Vagina (tissue), 2 donors: ENCODE results near the gene KDM4B.

Experiments
- POLR2A ChIP-seq, 2 donors: fragments of 450-650 bp; IDR thresholded peaks; one replicate each; pipeline ENCODE4 v1.6.1; 2017; ENCODE audit warnings: antibody characterized with exemption in 2 of 2, mild to moderate bottlenecking in 2 of 2, moderate library complexity in 2 of 2
- TF ChIP-seq, protein P1 (sequence below), 3 experiments: fragments of 450-650 bp in 2 of 3; fragments of 200-600 bp in 1 of 3; sonication (generic) in 1 of 3; IDR thresholded peaks; one replicate each; pipeline ENCODE4 v1.5.1; 2017 to 2019; ENCODE audit warnings: antibody characterized with exemption in 3 of 3, mild to moderate bottlenecking in 2 of 3, moderate library complexity in 2 of 3

DNA sequence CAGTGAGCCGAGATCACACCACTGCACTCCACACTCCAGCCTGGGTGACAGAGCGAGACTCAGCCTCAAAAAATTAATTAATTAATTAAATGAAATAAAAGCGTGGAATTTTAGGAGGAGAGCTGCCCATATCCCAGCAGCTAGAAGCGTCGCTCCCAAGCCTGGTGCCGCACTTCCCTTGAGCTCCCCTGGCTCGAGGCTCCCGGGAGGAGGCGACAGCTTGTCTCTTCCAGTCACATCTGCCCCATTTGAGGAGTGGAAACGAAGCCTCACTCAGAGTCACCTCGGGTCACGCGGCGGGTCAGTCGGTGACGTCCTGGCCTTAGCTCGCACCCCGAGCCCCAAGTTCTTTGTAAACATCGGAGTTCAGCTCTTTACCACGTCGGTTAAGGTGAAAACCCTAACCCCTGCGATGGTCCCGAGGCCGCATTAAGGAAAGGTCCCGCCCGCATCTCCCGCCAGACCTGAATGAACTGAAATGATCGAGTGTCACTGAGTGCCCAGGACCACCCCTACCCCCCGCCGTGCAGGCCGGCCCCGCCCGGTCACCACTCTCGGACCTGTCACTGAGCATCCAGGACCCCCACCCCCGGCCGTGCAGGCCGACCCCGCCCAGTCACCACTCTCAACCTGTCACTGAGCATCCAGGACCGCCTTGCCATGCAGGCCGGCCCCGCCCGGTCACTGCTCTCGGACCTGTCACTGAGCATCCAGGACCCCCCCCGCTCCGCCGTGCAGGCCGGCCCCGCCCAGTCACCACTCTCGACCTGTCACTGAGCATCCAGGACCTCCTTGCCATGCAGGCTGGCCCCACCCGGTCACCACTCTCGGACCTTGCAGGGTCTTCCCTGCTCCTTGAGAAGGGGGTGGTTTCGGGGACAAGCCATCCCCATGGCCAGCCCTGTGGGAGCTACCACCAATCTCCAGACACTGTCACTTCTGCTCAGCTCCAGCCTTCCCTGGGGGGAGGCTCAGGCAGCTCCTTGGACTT, 176.9 kb downstream of the KDM4B start:
- TF ChIP-seq, protein P1, sequence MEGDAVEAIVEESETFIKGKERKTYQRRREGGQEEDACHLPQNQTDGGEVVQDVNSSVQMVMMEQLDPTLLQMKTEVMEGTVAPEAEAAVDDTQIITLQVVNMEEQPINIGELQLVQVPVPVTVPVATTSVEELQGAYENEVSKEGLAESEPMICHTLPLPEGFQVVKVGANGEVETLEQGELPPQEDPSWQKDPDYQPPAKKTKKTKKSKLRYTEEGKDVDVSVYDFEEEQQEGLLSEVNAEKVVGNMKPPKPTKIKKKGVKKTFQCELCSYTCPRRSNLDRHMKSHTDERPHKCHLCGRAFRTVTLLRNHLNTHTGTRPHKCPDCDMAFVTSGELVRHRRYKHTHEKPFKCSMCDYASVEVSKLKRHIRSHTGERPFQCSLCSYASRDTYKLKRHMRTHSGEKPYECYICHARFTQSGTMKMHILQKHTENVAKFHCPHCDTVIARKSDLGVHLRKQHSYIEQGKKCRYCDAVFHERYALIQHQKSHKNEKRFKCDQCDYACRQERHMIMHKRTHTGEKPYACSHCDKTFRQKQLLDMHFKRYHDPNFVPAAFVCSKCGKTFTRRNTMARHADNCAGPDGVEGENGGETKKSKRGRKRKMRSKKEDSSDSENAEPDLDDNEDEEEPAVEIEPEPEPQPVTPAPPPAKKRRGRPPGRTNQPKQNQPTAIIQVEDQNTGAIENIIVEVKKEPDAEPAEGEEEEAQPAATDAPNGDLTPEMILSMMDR (IDR thresholded peaks at IDR 0.05): no peak
- no peak for TF ChIP-seq POLR2A (IDR thresholded peaks at IDR 0.05)
